GM23248 (cell line): ENCODE measurements around the gene DCTN1.

Experiments used
- EZH2 ChIP-seq: fragments of 200-600 bp; sonication (generic); IDR thresholded peaks from 2 replicates; pipeline ENCODE4 v1.6.1; 2018; ENCODE audit warnings: antibody characterized with exemption, mild to moderate bottlenecking; ENCODE audit not compliant: insufficient read depth, poor library complexity, severe bottlenecking
- EZH2phosphoT487 ChIP-seq: fragments of 200-600 bp; sonication (generic); IDR thresholded peaks from 2 replicates; pipeline ENCODE4 v1.6.1; 2018; ENCODE audit warnings: antibody characterized with exemption, moderate library complexity, mild to moderate bottlenecking, low read depth; ENCODE audit not compliant: insufficient read depth

GRCh38 chr2:74317701-74318100, 62.4 kb downstream of the DCTN1 start:
- TF ChIP-seq EZH2 (no peak), EZH2phosphoT487 (no peak)
